Activated CD4-positive, alpha-beta T cell treated with anti-CD3 and anti-CD28 coated beads, Interleukin-10, Interleukin-2, amounts not matched to agents 100 ng/mL and 50 ng/mL, durations not matched to agents 16 hours and 8 hours (primary cell): ENCODE measurements around the gene FSTL4.
"Not testable (repeated sequence)": the region's sequence is repeated elsewhere in the genome, so short reads cannot be mapped to it uniquely, and the experiment has no call there.

Experiments used
- DNase-seq: peaks from one replicate; pipeline ENCODE4 v3.0.0-alpha.2; 2020

Gene FSTL4

GRCh38 chr5:133398646-133399101 lies 213.7 kb downstream of the FSTL4 start:
- peak; percentile 77 for DNase-seq

- DNase-seq: no peak
These were observed 214.2 kb downstream of the FSTL4 start for GRCh38 chr5:133397990-133398645.

GRCh38 chr5:133397348-133397747 lies 215.0 kb downstream of the FSTL4 start:
- DNase-seq: peak; percentile 10

GRCh38 chr5:133396814-133397213 lies 215.5 kb downstream of the FSTL4 start:
- peak; percentile 10 for DNase-seq

- DNase-seq: no peak
These were observed 216.1 kb downstream of the FSTL4 start for GRCh38 chr5:133396187-133396741.

GRCh38 chr5:133395207-133395606 lies 217.1 kb downstream of the FSTL4 start:
- DNase-seq: not testable (repeated sequence)

- DNase-seq: not testable (repeated sequence)
These were observed 217.9 kb downstream of the FSTL4 start for GRCh38 chr5:133394477-133394817.

- no peak for DNase-seq
These were observed 218.4 kb downstream of the FSTL4 start for GRCh38 chr5:133393776-133394476.

- DNase-seq: no peak
These were observed 219.9 kb downstream of the FSTL4 start for GRCh38 chr5:133392448-133392847.

- DNase-seq: no peak
These were observed 220.8 kb downstream of the FSTL4 start for GRCh38 chr5:133391354-133392136.

- DNase-seq: no peak
These were observed 221.7 kb downstream of the FSTL4 start for GRCh38 chr5:133390416-133391353.

- no peak for DNase-seq
These were observed 223.2 kb downstream of the FSTL4 start for GRCh38 chr5:133389066-133389590.

GRCh38 chr5:133387621-133388020 lies 224.7 kb downstream of the FSTL4 start:
- no peak for DNase-seq

GRCh38 chr5:133387091-133387490 lies 225.2 kb downstream of the FSTL4 start:
- no peak for DNase-seq

- no peak for DNase-seq
These were observed 225.7 kb downstream of the FSTL4 start for GRCh38 chr5:133386662-133387061.

GRCh38 chr5:133385346-133385745 lies 227.0 kb downstream of the FSTL4 start:
- DNase-seq: no peak

GRCh38 chr5:133384903-133385302 lies 227.4 kb downstream of the FSTL4 start:
- no peak for DNase-seq

- no peak for DNase-seq
These were observed 228.1 kb downstream of the FSTL4 start for GRCh38 chr5:133384120-133384855.

- no peak for DNase-seq
These were observed 228.8 kb downstream of the FSTL4 start for GRCh38 chr5:133383580-133383939.

- no peak for DNase-seq
These were observed 229.4 kb downstream of the FSTL4 start for GRCh38 chr5:133382661-133383579.
